GM12891 (cell line): Measurements from ENCODE around the gene CYP4F12.

Experiments
- PAX5 ChIP-seq: IDR thresholded peaks from 2 replicates; pipeline ENCODE4 v1.6.1; 2011; ENCODE audit warnings: low read length, moderate library complexity, mild to moderate bottlenecking; ENCODE audit not compliant: insufficient read depth, severe bottlenecking
- POLR2A ChIP-seq: IDR thresholded peaks from 2 replicates; pipeline ENCODE4 v1.6.1; 2011; ENCODE audit warnings: low read depth, low read length, control low read depth
- POLR2AphosphoS5 ChIP-seq: IDR thresholded peaks from 2 replicates; pipeline ENCODE4 v1.6.1; 2011; ENCODE audit warnings: low read depth, low read length, control low read depth
- POU2F2 ChIP-seq: IDR thresholded peaks from 2 replicates; pipeline ENCODE4 v1.6.1; 2011; ENCODE audit warnings: low read depth, mild to moderate bottlenecking, control low read depth, low read length, moderate library complexity
- SPI1 ChIP-seq: IDR thresholded peaks from 2 replicates; pipeline ENCODE4 v1.6.1; 2011; ENCODE audit warnings: low read depth, low read length, control low read depth
- TAF1 ChIP-seq: IDR thresholded peaks from 2 replicates; pipeline ENCODE4 v1.6.1; 2011; ENCODE audit warnings: low read depth, low read length, control low read depth

GRCh38 chr19:15640904-15641597 lies 31.8 kb upstream of the CYP4F12 start:
- TF ChIP-seq POLR2AphosphoS5 (no peak), POU2F2 (no peak), POLR2A (no peak), TAF1 (no peak), SPI1 (no peak), PAX5 (no peak)
